Liver (tissue), 3 donors: ENCODE measurements around the gene POLA1.

Source experiments
- ATF3 ChIP-seq: IDR thresholded peaks from 2 replicates; pipeline ENCODE4 v1.6.1; 2016; ENCODE audit warnings: antibody characterized with exemption
- CTCF ChIP-seq: fragments of 150-350 bp; IDR thresholded peaks from 2 replicates; pipeline ENCODE4 v1.5.1; 2017; ENCODE audit warnings: improper control_type of control experiment, low read depth, low read length; ENCODE audit not compliant: missing input control
- RAD21 ChIP-seq, 2 donors: IDR thresholded peaks; 2 replicates each; pipeline ENCODE4 v1.6.1; 2016; ENCODE audit warnings: antibody characterized with exemption in 2 of 2, mild to moderate bottlenecking in 2 of 2
- REST ChIP-seq: IDR thresholded peaks from 2 replicates; pipeline ENCODE4 v1.6.1; 2016; ENCODE audit warnings: antibody characterized with exemption, mild to moderate bottlenecking
- SP1 ChIP-seq: IDR thresholded peaks from 2 replicates; pipeline ENCODE4 v1.6.1; 2018; ENCODE audit warnings: antibody characterized with exemption, mild to moderate bottlenecking
- TAF1 ChIP-seq: conservative IDR thresholded peaks from 2 replicates; pipeline ENCODE4 v1.6.1; 2016; ENCODE audit warnings: antibody characterized with exemption, mild to moderate bottlenecking
- YY1 ChIP-seq: IDR thresholded peaks from 2 replicates; pipeline ENCODE4 v1.6.1; 2016; ENCODE audit warnings: antibody characterized with exemption, mild to moderate bottlenecking
- donor health status: healthy.
- donor health status: healthy.

GRCh38 chrX:24682739-24683432 lies 10.8 kb upstream of the POLA1 start:
- TF ChIP-seq CTCF (no peak), RAD21 (IDR thresholded peaks at IDR 0.05) (no peak), TAF1 (no peak), ATF3 (no peak), SP1 (no peak), REST (no peak), YY1 (no peak)
